ENCODE data around the gene CCL14.

- TF ChIP-seq CTCF (IDR thresholded peaks at IDR 0.05): peak in 3 of 5 experiments; percentile 6 to 23 (median 16)
- TF ChIP-seq POLR2AphosphoS5 (IDR thresholded peaks at IDR 0.05): no peak
These were observed 4.6 kb downstream of the CCL14 start for GRCh38 chr17:35981908-35982330.
